Medulla oblongata (tissue), 1 donor: ENCODE results near the gene ZNF445.
"Not testable (repeated sequence)": the region's sequence is repeated elsewhere in the genome, so short reads cannot be mapped to it uniquely, and the experiment has no call there.

Source experiments
- DNase-seq: peaks from one replicate; pipeline ENCODE4 v3.0.0-alpha.2; 2015; ENCODE audit errors: extremely low spot score

The ZNF445 gene

DNA sequence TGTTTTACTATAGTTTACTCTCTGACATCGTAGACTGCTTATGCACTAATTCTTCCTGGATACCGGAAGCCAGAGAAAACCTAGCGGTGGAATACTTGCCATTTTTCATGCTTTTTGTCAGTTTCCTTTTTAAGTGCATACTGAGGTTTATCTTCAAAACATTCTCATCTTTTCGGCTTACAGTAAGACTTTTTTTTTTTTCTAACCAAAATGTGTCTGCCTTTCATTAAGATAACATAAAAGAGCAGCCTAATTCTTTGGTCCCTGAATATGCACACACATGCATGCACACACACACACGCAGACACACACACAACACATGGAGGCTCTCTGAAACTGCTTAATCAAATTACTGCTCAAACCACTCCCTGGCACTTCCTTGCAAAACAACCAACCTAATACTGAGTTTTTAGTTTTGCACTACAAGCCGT, 1.3 kb downstream of the ZNF445 start:
- peak; percentile 2 for DNase-seq

DNA sequence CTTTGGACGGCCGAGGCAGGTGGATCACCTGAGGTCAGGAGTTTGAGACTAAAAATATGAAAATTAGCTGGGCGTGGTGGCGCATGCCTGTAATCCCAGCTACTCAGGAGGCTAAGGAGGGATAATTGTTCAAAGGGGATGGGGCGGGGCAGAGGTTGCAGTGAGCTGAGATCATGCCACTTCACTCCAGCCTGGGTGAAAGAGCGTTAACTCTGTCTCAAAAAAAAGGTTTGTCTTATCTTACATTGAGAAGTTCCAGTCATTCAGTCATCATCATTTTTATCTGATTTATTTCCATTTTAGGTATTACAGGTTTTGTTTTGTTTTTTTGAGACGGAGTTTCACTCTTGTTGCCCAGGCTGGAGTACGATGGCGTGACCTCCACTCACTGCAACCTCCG, 2.6 kb downstream of the ZNF445 start:
- DNase-seq: not testable (repeated sequence)

DNA sequence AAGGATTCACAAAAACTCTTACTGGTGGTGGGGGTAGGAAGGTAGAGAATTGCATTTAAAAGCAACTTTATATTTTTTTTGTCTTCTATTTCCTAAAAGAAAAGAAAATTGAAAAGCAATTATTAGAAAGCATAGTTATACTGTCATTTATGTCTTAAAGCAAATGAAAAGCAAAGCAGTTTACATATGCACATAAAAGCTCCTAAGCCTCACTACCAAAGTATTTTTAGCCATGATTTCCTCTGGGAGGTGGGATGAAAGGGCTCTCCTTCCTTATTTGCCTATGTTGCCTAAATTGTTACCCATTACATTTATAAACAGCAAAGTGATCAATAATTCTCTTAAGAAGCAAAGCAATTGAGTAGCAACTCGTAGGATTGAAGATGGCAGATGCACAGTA, 7.0 kb downstream of the ZNF445 start:
- no peak for DNase-seq

DNA sequence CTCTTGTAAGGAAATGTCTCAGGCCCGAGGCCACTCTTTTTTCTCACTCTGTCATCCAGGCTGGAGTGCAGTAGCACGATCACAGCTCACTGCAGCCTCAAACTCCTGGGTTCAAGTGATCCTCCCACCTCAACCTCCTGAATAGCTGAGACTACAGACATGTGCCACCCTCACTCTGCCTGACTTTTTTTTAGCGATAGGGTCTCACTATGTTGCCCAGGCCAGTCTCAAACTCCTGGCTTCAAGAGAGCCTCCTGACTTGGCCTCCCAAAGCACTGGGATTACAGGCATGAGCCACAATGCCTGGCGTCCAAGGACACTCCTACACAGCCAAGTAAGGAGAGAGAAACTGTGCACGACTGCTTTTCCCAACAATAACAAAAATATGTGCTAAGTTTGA, 7.6 kb downstream of the ZNF445 start:
- DNase-seq: no peak

DNA sequence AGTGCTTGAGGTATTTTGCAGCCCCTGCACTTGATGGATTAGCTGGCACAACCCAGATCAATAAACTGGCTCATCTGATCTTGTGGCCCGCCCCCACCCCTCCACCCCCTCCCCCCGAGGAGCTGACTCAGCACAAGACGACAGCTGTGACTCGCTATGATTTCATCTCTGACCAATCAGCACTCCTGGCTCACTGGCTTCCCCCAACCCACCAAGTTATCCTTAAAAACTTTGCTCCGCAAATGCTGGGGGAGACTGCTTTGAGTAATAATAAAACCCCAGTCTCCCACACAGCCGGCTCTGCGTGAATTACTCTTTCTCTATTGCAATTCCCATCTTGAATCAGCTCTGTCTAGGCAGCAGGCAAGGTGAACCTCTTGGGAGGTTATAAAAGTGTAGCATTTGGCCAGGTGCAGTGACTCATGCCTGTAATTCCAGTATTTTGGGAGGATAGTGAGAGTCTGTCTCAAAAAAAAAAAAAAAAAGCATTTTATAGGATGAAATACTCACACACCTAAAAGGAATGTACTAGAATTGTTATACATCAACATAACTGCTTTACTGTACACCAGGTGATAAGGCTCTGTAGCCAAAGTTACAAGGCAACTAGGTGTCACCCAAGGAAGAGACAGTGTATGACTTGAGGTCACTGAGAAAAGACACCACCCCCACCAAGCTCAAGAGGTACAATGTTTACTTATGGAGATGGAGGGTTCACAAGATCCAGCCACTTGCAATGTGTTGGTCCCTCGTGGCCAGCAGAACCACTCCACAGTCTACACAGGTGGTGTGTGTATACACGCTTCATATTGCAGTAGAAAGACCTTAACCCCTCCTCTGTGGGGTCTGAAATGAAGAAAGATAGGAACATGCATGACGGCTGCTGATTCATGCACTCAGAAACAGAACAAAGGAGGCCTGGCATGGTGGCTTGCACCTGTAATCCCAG, 8.6 kb downstream of the ZNF445 start:
- DNase-seq: no peak

DNA sequence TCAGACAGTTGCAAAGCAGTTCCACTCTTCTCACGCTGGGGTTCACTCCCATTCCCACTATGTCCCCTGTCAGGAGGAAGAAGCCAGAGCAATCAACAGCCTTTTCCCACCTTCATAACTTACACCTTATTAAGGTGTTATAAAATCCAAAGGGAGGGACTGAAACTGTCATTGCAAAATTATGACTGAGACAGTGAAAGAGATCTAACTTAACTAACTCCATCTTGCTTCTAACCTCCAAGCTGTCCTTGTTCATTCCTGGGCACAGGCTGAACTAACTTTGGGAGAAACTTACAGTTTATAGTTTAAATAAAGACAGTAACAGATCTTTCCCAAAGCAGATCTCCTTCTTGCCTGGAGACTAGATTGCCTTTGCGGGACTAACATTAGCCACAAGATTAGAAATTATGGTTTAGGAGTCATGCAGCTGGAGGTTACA, 9.4 kb downstream of the ZNF445 start:
- DNase-seq: not testable (repeated sequence)

DNA sequence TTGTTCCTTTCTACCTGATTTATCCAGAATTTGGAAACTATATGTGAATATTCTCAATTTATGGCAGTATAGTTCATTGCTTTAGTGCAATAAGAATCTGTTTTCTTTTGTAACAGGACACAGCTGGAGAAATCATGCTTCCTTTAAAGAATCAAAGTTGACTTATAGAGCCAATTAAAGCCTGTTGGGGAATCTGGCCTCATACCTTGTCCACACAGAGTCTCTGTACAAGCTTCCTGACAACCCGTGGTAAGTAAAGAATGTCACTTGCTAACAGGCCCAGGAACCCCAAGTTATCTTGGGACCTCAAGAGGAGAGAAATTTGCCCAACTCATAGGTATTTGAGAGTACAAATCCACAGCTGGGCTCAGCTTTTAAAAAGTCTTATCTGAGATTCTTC, 10.2 kb downstream of the ZNF445 start:
- no peak for DNase-seq

DNA sequence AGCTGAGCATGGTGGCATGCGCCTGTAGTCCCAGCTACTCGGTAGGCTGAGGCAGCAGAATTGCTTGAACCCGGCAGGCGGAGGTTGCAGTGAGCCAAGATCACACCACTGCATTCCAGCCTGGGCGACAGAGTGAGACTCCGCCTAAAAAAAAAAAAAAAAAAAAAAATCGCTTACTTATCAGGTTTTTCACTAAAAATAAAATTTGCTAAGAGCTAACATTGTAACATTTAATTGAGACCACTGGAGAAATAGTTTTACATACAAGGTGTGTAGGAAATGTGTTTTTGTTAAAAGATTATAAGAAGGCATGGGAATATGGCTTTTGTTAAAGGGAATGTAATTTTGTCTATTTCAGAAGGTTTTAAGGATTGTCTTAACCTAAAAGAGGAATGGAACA, 12.6 kb downstream of the ZNF445 start:
- not testable (repeated sequence) for DNase-seq

DNA sequence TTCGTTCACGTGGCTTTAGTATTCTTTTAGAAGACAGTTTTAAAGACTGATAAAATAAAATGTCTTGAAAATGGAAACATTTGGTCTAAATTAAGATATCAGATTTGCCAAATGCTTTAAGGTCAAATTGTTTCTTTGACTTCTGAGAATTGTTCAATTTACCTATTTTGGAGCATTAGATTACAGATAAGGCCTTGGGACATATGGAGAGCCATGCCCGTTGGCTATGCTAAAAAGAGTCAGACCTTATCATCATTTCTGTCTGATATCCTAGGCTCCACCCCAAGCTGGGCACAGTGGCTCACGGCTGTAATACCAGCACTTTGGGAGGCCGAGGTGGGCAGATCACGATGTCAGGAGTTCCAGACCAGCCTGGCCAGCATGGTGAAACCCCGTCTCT, 13.0 kb downstream of the ZNF445 start:
- no peak for DNase-seq

DNA sequence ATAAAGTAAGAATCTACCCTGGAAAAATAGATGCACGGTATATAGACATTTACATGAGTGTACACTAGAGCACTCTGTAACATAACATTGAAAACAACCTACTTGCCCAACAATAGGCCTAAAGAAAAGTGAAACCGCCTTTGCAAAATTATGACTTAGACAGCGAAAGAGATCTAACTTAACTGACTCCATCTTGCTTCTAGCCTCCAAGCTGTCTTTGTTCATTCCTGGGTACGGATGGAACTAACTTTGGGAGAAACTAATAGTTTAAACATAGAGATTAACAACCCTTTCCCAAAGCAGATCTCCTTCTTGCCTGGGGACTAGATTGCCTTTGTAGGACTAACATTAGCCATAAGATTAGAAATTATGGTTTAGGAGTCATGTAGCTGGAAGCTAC, 17.4 kb downstream of the ZNF445 start:
- DNase-seq: not testable (repeated sequence)

DNA sequence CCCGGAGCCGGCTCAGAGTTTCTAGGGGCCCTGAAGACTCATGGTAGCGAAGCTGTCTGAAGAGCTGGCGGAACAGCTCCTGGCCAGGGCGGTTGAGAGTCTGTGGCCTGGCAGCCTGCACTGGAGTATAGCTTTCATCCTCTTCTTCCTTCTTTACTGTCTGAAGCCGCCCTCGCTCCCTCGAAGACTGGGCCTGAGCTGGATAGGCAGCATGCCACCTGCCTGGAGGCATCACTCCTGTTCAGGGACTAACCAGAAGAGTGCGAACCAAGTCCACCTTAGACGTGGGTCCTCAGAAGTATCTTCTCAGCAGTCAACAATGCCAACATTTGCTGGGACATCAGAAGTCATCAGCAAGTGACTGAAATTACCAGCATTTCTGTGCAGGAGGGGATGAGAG, 22.2 kb downstream of the ZNF445 start:
- DNase-seq: no peak

DNA sequence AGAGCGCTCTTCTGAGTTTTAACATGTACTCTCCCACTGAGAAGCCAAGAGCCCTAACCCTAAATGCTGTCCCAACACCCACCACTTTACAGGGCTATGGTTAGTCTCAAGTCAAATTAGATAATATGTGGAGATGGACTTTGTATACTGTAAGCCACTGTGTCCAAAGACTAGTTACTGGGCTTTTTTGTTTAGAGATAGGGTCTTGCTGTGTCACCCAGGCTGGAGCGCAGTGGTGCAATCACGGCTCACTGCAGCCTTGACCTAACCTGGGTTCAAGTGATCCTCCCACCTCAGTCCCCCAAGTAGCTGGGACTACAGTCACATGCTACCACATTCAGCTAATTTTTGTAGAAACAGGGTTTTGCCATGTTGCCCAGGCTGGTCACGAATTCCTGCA, 23.2 kb downstream of the ZNF445 start:
- DNase-seq: no peak

DNA sequence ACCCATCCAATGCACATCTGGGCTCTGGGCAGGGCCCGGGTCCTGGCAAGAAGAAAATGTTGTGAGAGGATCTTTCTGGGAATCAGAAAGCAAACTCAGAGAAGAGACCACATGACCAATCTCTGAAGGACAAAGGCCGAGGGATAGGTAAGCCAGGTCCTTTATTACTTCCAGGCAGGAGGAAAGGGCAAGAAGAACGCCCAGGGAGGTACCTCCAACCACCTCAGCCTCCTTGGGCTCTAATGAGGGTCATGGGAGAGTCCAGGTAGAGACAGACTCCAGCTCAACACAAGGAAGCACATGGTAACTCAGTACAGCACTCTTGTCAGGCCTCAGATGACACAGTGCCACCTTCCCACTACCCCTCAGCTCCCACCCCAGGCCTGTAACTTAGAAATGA, 26.0 kb downstream of the ZNF445 start:
- DNase-seq: no peak

DNA sequence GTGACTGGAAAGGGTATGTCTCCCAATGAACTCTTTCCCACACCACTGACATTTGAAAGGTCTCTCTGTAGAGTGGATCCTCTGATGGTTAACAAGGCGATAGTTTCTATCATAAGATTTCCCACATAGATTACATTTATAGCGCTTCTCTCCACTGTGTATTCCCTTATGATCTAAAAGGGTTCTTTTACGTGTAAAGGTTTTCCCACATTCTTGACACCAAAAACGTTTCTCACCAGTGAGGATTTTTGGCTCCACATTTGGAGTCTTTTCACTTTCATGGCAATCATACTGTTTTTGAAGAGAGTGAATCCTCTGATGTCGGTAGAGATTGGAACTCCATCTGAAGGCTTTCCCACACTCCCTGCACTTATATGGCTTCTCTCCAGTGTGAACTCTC, 30.5 kb downstream of the ZNF445 start:
- DNase-seq: no peak

DNA sequence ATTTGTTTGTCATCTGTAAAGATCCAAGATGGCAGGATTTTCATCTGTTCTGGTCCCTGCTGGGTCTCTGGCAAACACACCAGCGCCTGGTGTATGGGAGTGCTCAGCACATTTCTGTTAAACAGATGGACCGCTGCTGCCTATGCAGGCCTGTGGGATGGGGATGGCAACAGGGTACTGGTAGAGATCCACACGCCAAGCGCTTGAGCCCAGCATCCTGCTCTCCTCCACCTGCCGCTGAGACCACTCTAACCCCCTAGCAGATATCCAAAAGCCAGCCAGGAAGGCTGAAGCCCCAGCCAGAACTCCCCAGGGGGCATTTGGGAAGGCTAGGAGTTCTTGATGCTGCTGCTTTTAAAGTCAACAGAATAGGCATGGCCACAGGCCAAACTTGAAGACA, 31.7 kb downstream of the ZNF445 start:
- no peak for DNase-seq

DNA sequence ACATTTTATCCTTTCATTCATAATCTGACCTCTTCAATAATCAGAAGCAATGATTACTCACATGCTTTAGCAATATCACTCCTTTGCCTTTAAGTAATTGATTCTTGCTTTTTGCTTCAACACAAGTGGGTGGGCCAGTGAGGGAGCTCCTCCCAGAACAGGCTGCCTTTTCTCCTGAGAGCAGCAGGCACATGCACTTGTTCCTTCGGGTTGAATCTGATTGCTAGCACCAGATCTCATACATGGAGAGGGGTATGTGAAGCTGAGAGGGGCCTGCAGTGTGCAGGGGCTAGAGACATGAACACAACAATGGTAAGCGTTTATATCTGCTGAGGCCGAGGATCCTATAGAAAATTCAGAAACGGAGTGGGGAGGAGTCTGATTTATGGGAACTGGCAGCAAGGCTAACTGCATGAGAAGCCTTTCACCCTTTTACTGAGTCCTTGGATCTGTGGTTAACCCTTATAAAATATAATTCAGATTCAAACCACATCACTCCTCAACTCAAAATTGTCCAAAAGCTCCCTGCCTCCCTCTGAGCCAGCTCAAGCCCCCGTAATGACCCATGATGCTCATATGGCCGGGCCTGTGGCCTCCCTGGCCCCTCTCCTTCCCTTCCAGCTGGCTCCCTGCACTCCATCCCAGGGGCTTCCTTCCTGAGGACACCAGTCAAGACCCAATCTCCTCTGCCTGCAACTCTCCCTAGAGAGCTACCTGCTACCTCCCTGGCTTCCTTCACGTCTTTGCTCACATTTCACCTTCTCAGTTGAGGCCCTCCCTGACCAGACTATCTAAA, 32.4 kb downstream of the ZNF445 start:
- DNase-seq: no peak

DNA sequence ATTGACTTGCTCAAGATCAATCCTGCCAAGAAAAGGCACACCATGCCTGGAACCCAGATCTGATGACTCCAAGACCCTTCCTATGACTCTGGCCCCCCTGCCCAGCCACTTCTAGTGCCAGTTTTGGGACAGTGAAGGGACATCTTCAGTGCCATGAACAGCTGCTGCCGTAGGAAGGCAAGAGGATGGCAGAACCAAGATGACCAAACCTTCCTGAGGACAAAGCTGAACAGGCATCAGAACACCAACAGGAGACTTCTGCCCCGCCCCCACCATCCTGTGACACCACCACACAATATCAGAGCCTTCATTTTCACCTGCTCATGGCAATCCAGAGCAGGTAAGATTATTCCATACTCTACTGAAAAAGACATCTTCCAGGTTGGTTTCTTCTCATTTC, 33.0 kb downstream of the ZNF445 start:
- DNase-seq: no peak

DNA sequence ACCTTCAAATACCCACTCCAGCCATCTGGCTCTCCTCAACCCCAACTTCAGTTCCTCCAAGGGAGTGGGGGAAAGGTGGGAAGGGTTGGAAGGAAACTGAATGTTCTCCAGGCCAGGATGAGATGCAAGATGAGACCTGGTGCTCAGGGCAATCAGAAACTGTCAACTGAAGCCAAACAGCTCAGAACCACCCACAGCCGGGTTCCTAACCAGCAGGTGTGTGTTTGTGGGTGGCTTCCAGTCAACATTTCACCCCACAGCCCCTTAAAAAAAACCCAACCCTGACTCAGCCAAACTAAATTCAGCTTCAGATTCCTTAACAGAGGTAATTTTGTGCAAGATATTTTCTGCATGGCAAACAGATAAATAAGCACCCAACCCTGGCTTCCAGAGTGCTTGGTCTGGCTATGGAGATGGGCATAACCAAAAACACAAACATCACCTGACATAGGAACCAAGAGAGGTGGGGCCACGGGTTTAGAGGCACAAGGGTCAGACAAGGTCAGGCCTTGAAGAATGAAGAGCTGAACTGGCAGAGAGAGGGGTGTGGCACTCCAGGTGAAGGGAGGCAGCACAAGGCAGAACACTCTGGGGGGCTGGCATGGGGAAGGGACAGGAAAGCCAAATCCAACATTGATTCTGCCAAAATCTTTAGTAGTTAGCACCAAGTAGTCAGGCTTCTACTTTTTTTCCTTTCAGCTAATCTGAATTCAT, 34.7 kb downstream of the ZNF445 start:
- no peak for DNase-seq

DNA sequence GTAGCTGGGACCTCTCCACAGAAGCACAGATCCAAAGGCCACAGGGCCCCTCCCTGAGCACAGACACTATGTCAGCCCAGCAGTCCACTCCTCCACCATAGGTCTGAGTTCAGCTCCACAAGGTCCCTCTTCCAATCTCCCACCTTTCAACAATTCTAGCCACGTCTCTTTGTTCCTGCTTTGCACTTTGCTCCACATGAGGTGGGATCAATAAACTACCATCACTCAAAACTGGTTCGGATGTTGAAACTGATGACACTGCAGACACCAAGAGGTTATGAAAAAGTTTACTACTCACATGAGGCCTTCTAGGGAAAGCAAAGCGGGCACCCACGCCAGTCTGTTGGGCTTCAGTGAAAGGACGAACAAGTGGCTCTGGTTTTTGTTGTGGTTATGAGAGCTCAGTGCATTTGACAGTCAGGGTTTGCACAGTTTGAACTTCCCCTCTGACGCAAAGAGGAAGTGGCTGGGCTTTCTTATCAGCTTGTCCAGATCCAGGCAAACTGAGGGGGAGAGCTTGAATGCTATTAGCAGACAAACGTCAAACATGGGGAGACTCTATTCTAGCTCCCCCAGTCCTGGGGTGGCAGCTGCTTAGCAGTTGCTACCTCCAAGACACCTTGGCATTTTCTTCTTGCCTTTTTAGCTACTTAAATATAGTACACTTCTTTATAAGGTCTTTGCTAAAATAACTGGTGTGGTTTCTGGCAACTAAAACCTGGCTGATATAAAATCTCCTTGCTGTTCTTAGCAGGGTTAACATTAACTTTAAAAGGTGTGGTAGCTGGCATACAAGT, 37.8 kb downstream of the ZNF445 start:
- DNase-seq: peak; percentile 90

DNA sequence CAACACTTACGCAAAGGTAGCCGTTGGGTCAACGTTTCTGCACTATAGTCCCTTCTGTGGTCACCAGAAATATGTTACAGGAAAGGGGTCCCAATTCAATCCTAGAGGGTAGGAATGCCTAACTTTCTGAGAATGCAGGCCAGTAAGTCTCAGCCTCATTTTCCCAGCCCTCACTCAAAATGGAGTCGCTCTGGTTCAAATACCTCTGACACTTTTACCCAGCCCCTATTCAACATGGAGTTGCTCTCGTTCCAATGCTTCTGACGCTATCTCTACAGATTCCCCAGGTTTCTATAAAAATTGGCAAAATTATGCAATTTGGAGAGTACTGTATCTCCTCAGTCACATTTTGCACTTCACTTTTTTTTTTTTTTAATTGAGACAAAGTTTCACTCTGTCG, 39.7 kb downstream of the ZNF445 start:
- no peak for DNase-seq

DNA sequence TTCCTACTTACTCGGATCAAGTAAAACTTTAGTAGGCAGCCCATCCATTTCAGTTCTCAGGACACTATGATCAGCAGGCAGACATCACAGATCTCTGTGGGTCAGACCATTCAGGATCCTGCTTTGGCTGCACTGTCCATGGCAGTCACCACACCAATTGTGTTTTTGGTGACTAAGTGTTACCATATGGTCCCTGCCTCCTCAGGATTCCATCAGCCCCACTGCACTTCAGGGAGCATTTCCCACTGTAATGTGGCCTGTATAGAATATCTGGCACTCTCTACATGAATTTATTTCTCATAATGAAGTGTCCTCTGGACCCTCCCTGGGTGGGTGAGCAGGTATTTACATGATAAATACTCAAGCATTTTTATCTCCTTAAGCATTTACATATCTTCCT, 41.3 kb downstream of the ZNF445 start:
- DNase-seq: no peak
